ENCODE measurements around the gene ITPKB. TPM values are rescaled to one million over a fixed set of nuclear protein-coding genes. Genes with fewer than 3 reads are reported as not detected.

Gene ITPKB
- total and polyA plus RNA-seq, 4 donors: 2.1 to 31.8 (median 11.7) TPM

DNA sequence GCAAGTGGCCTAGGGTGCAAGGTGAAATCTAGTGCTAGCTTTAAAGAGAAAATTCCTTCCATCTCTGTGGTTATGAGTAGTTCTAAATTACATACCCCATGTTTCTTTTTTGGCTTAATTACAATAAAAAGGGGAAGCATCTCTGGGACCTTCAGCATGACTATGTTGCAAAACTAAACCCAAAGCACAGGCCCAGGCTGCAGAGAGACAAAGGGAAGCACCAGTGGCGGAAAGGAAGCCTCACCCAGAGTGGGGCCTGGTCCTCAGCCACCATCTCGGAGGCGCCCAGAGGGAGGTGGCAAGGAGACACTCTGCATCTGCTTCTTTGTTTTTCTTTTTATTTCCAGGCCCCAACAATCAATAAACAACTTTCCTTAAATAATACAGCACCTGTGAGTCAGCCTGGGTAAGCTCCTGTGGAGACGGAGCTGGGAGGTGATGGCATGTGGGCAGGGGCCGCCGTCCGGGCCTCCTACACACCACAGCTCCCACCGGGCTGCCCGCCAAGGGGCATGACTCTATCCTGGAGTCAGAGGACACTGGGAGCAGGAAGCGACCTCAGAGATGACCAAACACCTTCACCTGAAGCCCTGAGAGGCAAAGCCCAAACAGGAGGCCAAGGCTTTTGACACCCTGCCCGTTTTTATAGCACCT lies 21.7 kb downstream of the ITPKB start:
- no peaks in the 10 kb centered on the region for H3K36me3 ChIP-seq (ENCODE audit: control insufficient read depth in 1 of 2, insufficient read depth in 2 of 2, low read length in 1 of 2)
- H3K9me3 ChIP-seq (ENCODE audit: control insufficient read depth, low read length): no peaks in the 10 kb centered on the region
- WGBS, 2 donors: 81 to 84% methylated on average over 11 of the region's 11 CpGs
- DNase-seq (peak in 1 of 2 donors; percentile 73), ATAC-seq (ENCODE audit: low FRiP score) (peak; percentile 43)
- H3K4me1 ChIP-seq (ENCODE audit: control insufficient read depth in 1 of 2, insufficient read depth in 2 of 2, low read length in 2 of 2): no peaks in the 10 kb centered on the region
- intact Hi-C loops (cut with DNase I): no loop called here
- H3K4me3 ChIP-seq (ENCODE audit: low read length in 2 of 2): no peak overlapping the region
- no peak overlapping the region for H3K27ac ChIP-seq (ENCODE audit: low read depth in 1 of 2, low read length in 2 of 2)
- H3K27me3 ChIP-seq (ENCODE audit: control insufficient read depth in 1 of 2, insufficient read depth in 2 of 2, low read length in 1 of 2): no peaks in the 10 kb centered on the region

DNA sequence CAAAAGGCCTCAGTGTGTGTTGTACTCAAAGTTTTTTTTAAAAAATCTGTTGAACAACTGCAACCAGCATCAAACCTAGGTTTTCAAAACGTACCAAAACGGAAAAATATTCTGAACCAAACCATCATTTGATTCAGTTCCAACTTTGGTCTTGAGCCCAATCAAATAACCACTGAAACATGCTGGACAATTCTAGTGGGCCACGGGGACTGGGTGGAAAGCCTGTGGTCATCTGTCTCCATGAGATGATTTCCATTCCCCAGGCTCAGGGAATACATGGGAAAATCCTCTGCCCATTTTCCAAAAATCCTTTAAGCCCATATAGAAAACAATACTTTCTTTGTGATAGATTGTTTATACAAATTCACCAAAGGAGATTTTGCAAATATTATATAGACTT lies 22.5 kb downstream of the ITPKB start:
- DNase-seq (no peak), ATAC-seq (ENCODE audit: low FRiP score) (no peak)
- intact Hi-C loops (cut with DNase I): no loop called here
- no peaks in the 10 kb centered on the region for H3K27me3 ChIP-seq (ENCODE audit: control insufficient read depth in 1 of 2, insufficient read depth in 2 of 2, low read length in 1 of 2)
- H3K36me3 ChIP-seq (ENCODE audit: control insufficient read depth in 1 of 2, insufficient read depth in 2 of 2, low read length in 1 of 2): no peaks in the 10 kb centered on the region
- H3K4me1 ChIP-seq (ENCODE audit: control insufficient read depth in 1 of 2, insufficient read depth in 2 of 2, low read length in 2 of 2): no peaks in the 10 kb centered on the region
- 52 to 55% methylated on average over 3 of the region's 3 CpGs for WGBS, 2 donors
- H3K4me3 ChIP-seq (ENCODE audit: low read length in 2 of 2): no peak overlapping the region
- H3K27ac ChIP-seq (ENCODE audit: low read depth in 1 of 2, low read length in 2 of 2): no peak overlapping the region
- H3K9me3 ChIP-seq (ENCODE audit: control insufficient read depth, low read length): no peaks in the 10 kb centered on the region

DNA sequence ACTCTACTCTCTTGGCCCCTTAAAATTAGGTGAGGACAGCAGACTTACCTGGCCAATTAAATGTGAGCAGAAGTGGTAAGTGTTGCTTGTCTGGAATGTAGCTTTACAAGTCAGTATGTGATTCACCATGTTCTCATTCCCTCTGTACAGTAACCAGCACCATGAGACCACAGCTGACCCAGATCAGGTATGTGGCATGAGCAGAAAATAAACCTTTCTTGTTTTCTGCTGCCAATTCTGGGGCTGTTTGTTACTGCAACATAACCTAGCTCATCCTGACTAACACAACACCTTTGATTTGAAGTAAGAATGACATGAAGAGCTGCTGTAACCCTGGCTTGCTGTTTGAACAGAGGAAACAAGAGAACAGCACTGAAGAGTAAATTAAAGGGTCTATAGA lies 24.9 kb downstream of the ITPKB start:
- no peak overlapping the region for H3K4me3 ChIP-seq (ENCODE audit: low read length in 2 of 2)
- ATAC-seq (ENCODE audit: low FRiP score): no peak
- H3K4me1 ChIP-seq (ENCODE audit: control insufficient read depth in 1 of 2, insufficient read depth in 2 of 2, low read length in 2 of 2): no peaks in the 10 kb centered on the region
- DNase-seq: no peak
- no peak overlapping the region for H3K27ac ChIP-seq (ENCODE audit: low read depth in 1 of 2, low read length in 2 of 2)
- intact Hi-C loops (cut with DNase I): no loop called here
- no peaks in the 10 kb centered on the region for H3K36me3 ChIP-seq (ENCODE audit: control insufficient read depth in 1 of 2, insufficient read depth in 2 of 2, low read length in 1 of 2)
- no peaks in the 10 kb centered on the region for H3K27me3 ChIP-seq (ENCODE audit: control insufficient read depth in 1 of 2, insufficient read depth in 2 of 2, low read length in 1 of 2)
- H3K9me3 ChIP-seq (ENCODE audit: control insufficient read depth, low read length): no peaks in the 10 kb centered on the region

DNA sequence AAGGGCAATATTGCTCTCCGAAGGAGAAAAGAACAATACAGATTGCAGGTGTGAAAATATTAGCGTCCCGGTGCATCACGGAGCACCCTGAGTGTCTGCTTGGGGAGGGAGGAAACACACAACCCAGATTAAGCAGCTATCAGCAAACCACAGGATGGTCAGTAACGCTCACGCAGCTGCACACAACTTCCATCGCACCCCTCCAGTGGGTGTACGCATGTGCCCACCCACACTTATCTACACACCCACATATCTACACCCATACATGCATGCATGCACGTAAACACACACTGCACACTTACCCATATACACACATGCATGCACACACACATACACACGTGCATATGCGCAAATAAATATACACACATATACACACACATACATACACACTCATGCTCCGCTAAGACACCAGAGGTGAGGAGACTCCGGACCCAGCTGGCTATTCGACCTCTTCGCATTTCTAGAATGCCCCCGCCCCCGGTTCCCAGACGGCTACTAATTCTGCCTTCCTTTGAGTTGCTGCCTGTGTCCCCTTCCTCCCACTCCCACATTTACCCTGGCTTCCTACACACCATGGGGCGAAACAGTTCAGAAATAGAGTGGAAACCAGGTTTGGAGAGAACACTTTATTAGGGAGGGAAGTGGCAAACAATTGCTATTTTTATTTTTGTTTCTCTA lies 26.2 kb downstream of the ITPKB start:
- Histone ChIP-seq H3K9me3 (ENCODE audit: control insufficient read depth, low read length) (no peaks in the 10 kb centered on the region), H3K4me1 (ENCODE audit: control insufficient read depth in 1 of 2, insufficient read depth in 2 of 2, low read length in 2 of 2) (no peaks in the 10 kb centered on the region), H3K27ac (ENCODE audit: low read depth in 1 of 2, low read length in 2 of 2) (no peak overlapping the region), H3K27me3 (ENCODE audit: control insufficient read depth in 1 of 2, insufficient read depth in 2 of 2, low read length in 1 of 2) (no peaks in the 10 kb centered on the region), H3K4me3 (ENCODE audit: low read length in 2 of 2) (no peak overlapping the region), H3K36me3 (ENCODE audit: control insufficient read depth in 1 of 2, insufficient read depth in 2 of 2, low read length in 1 of 2) (no peaks in the 10 kb centered on the region)
- ATAC-seq (ENCODE audit: low FRiP score): no peak
- 83 to 86% methylated on average over 19 of the region's 19 CpGs for WGBS, 2 donors
- no peak for DNase-seq
- intact Hi-C loops (cut with DNase I): no loop called here

DNA sequence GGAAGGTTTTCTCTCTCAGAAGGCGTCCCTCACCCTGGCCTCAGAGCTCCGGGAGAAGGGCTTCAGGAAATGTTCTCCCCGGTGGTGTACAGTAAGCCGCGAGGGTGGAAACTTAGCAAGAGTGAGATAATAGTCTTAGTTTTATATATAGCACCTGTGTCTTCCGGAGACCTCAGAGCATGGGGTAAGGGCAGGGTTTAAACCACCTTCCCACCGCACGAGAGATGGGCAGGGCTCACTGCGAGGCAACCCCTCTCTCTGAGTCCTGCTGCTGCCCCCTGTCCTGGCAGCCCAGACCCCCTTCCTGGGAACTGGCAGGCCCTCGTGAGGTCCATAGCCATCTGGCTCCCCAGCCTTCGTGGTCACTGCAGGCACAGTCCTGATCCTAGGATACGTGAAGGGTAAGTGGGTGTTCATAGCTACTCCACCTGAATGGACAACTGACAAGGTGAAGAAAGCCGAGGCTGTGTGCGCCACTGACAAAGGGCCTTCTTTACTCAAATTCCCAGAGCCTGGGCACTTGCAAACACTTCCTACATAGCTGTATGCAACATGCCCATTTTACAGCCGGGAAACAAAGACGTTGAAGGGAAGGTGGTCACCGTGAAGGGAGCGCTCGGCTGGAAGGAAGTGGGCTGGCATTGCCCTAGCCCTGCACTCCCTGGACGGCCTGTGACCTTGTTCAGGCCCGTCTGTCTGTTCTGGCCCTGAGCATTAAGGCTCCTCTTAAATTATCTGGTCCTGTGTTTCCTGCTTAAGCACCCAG lies 26.9 kb downstream of the ITPKB start:
- H3K4me3 ChIP-seq (ENCODE audit: low read length in 2 of 2): no peak overlapping the region
- H3K27me3 ChIP-seq (ENCODE audit: control insufficient read depth in 1 of 2, insufficient read depth in 2 of 2, low read length in 1 of 2): no peaks in the 10 kb centered on the region
- intact Hi-C loops (cut with DNase I): no loop called here
- no peak for DNase-seq
- H3K27ac ChIP-seq (ENCODE audit: low read depth in 1 of 2, low read length in 2 of 2): no peak overlapping the region
- no peaks in the 10 kb centered on the region for H3K9me3 ChIP-seq (ENCODE audit: control insufficient read depth, low read length)
- ATAC-seq (ENCODE audit: low FRiP score): no peak
- no peaks in the 10 kb centered on the region for H3K4me1 ChIP-seq (ENCODE audit: control insufficient read depth in 1 of 2, insufficient read depth in 2 of 2, low read length in 2 of 2)
- no peaks in the 10 kb centered on the region for H3K36me3 ChIP-seq (ENCODE audit: control insufficient read depth in 1 of 2, insufficient read depth in 2 of 2, low read length in 1 of 2)
- WGBS, 2 donors: 82 to 85% methylated on average over 21 of the region's 21 CpGs

DNA sequence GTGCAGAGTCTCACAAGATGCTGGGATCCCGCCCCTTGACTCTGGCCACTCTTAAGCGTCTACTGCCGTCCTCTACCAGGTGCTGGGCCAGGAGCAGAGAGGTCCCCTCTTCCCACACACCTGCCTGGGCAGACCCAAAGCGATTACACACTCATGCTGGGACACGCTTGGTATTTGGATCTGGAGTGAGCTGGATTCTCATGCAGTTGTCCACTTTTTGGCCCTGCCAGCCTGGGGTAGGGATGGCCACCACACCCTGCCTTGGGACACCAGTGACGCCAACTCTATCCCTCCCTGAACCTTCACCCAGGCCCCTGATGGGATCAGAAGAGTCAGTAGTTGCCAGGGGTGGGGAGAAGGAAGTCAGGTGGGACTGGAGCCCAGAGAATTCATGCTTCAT lies 28.6 kb downstream of the ITPKB start:
- WGBS, 2 donors: 93% methylated on average over 6 of the region's 6 CpGs
- Histone ChIP-seq H3K27me3 (ENCODE audit: control insufficient read depth in 1 of 2, insufficient read depth in 2 of 2, low read length in 1 of 2) (no peaks in the 10 kb centered on the region), H3K4me3 (ENCODE audit: low read length in 2 of 2) (no peak overlapping the region), H3K36me3 (ENCODE audit: control insufficient read depth in 1 of 2, insufficient read depth in 2 of 2, low read length in 1 of 2) (no peaks in the 10 kb centered on the region), H3K4me1 (ENCODE audit: control insufficient read depth in 1 of 2, insufficient read depth in 2 of 2, low read length in 2 of 2) (no peaks in the 10 kb centered on the region), H3K27ac (ENCODE audit: low read depth in 1 of 2, low read length in 2 of 2) (no peak overlapping the region), H3K9me3 (ENCODE audit: control insufficient read depth, low read length) (no peaks in the 10 kb centered on the region)
- DNase-seq: no peak
- ATAC-seq (ENCODE audit: low FRiP score): no peak
- intact Hi-C loops (cut with DNase I): no loop called here

DNA sequence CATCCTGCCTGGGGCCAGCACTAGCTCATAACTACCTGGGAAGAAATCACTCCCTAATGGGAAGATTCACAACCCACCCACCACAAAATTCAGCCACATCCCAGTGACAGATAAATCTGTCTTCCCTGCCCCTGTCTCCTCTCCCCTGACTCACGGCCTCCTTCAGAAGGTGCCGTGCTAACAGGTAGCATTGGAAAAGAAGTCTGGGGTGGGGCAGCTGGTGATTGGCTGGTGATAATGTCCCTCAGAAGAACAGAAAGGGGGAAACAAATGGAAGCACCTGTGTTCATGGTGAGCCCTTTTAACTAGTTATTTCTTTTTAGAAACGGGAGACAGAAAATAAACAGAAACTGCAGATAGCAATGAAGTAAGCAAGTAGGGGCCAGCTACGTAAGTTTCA lies 29.1 kb downstream of the ITPKB start:
- H3K27me3 ChIP-seq (ENCODE audit: control insufficient read depth in 1 of 2, insufficient read depth in 2 of 2, low read length in 1 of 2): no peaks in the 10 kb centered on the region
- H3K4me3 ChIP-seq (ENCODE audit: low read length in 2 of 2): no peak overlapping the region
- no peaks in the 10 kb centered on the region for H3K4me1 ChIP-seq (ENCODE audit: control insufficient read depth in 1 of 2, insufficient read depth in 2 of 2, low read length in 2 of 2)
- intact Hi-C loops (cut with DNase I): no loop called here
- no peak overlapping the region for H3K27ac ChIP-seq (ENCODE audit: low read depth in 1 of 2, low read length in 2 of 2)
- H3K9me3 ChIP-seq (ENCODE audit: control insufficient read depth, low read length): no peaks in the 10 kb centered on the region
- DNase-seq (no peak), ATAC-seq (ENCODE audit: low FRiP score) (no peak)
- 81 to 83% methylated on average over 4 of the region's 4 CpGs for WGBS, 2 donors
- no peaks in the 10 kb centered on the region for H3K36me3 ChIP-seq (ENCODE audit: control insufficient read depth in 1 of 2, insufficient read depth in 2 of 2, low read length in 1 of 2)

DNA sequence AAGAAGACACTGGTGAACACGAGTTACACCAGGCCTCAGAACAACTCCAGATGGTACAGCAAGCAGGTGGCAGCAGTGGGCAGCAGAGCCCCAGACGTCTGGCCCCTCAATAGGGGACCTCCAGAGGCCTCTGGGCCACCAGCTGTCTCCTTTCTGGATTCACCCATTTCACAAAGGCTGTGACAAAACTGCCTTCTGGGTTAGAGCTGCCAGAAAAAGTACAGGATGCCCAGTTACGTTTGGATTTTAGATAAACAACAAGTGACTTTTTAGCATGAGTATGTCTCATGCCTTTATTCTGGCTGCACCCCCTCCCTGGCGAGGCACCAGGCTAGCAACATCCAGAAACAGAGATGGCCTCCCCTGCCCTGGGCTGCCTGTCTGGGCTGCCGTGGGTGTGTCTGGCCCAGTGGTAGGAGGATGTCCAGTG lies 30.1 kb downstream of the ITPKB start:
- H3K27ac ChIP-seq (ENCODE audit: low read depth in 1 of 2, low read length in 2 of 2): no peak overlapping the region
- ATAC-seq (ENCODE audit: low FRiP score) (no peak), DNase-seq (no peak)
- H3K4me3 ChIP-seq (ENCODE audit: low read length in 2 of 2): no peak overlapping the region
- H3K9me3 ChIP-seq (ENCODE audit: control insufficient read depth, low read length): no peaks in the 10 kb centered on the region
- no peaks in the 10 kb centered on the region for H3K36me3 ChIP-seq (ENCODE audit: control insufficient read depth in 1 of 2, insufficient read depth in 2 of 2, low read length in 1 of 2)
- H3K27me3 ChIP-seq (ENCODE audit: control insufficient read depth in 1 of 2, insufficient read depth in 2 of 2, low read length in 1 of 2): no peaks in the 10 kb centered on the region
- WGBS, 2 donors: 11 to 18% methylated on average over 5 of the region's 5 CpGs
- intact Hi-C loops (cut with DNase I): no loop called here
- no peaks in the 10 kb centered on the region for H3K4me1 ChIP-seq (ENCODE audit: control insufficient read depth in 1 of 2, insufficient read depth in 2 of 2, low read length in 2 of 2)

DNA sequence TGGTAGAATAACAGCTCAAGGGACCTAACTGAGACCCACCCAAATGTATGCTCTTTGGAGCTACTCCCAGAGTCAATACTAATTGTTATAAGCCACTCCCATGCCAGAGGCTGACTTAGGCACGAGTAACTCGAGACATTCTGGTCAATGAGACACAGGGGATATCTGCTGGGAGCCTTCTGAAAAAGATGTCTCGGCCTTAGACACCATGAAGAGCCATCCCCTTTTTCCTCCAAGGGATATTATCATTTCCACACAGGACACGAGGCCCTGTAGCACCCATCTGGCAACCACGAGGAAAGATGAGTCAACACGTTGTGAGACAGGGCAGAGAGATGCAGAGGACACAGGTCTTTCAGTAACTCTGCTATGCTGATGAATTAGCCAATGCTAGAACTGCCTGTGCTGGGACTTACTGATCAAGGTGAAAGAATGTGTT lies 30.7 kb downstream of the ITPKB start:
- DNase-seq (no peak), ATAC-seq (ENCODE audit: low FRiP score) (no peak)
- Histone ChIP-seq H3K9me3 (ENCODE audit: control insufficient read depth, low read length) (no peaks in the 10 kb centered on the region), H3K27me3 (ENCODE audit: control insufficient read depth in 1 of 2, insufficient read depth in 2 of 2, low read length in 1 of 2) (no peaks in the 10 kb centered on the region), H3K4me1 (ENCODE audit: control insufficient read depth in 1 of 2, insufficient read depth in 2 of 2, low read length in 2 of 2) (no peaks in the 10 kb centered on the region), H3K4me3 (ENCODE audit: low read length in 2 of 2) (no peak overlapping the region), H3K36me3 (ENCODE audit: control insufficient read depth in 1 of 2, insufficient read depth in 2 of 2, low read length in 1 of 2) (no peaks in the 10 kb centered on the region), H3K27ac (ENCODE audit: low read depth in 1 of 2, low read length in 2 of 2) (no peak overlapping the region)
- WGBS, 2 donors: 38 to 45% methylated on average over 6 of the region's 6 CpGs
- intact Hi-C loops (cut with DNase I): no loop called here
